B cell (primary cell): ENCODE results near the gene DCHS1. TPM values are rescaled to one million over a fixed set of nuclear protein-coding genes. Genes with fewer than 3 reads are reported as not detected.

Source experiments
- ATAC-seq: fragments of 200-7000 bp; cut with Tn5 transposase; one replicate; pipeline ENCODE4 v1.10.0; 2021; ENCODE audit warnings: low read depth, mild to moderate bottlenecking, moderate number of reproducible peaks, moderate library complexity
- CTCF ChIA-PET: fragments of 350-600 bp; sonication (Branson Sonifier 250); formaldehyde crosslinking; loops from one replicate; lab custom pipeline; 2021; ENCODE audit warnings: antibody characterized with exemption, inconsistent platforms; lab: Charles Lee
- POLR2A ChIA-PET: fragments of 350-600 bp; sonication (Branson Sonifier 250); formaldehyde crosslinking; loops from one replicate; lab custom pipeline; 2021; ENCODE audit warnings: antibody characterized with exemption; lab: Charles Lee
- DNase-seq: peaks from one replicate; pipeline ENCODE4 v3.0.0; 2013
- H2AFZ ChIP-seq: 2 replicates; pipeline ENCODE4 v1.6.1; 2012; ENCODE audit warnings: mild to moderate bottlenecking, low read depth, low read length; ENCODE audit not compliant: insufficient read depth, poor library complexity, severe bottlenecking
- H3K27ac ChIP-seq, 2 donors: 1 replicate in 1 of 2; 2 replicates in 1 of 2; pipeline ENCODE4 v1.5.1; 2012 to 2013; ENCODE audit warnings: low read length in 2 of 2, mild to moderate bottlenecking in 2 of 2, moderate library complexity in 1 of 2
- H3K27me3 ChIP-seq, 4 experiments: fragments of 200-600 bp in 1 of 4; sonication (generic) in 1 of 4; replicated peaks in 1 of 4; 1 replicate in 2 of 4; 2 replicates in 2 of 4; pipeline versions ENCODE4 v1.6.1 to v1.7.0; 2013 to 2016; ENCODE audit warnings: low read length in 3 of 4, mild to moderate bottlenecking in 2 of 4, mixed read lengths in 1 of 4, moderate library complexity in 1 of 4; ENCODE audit not compliant: insufficient read depth in 4 of 4, control insufficient read depth in 3 of 4; ENCODE audit errors: control extremely low read depth in 1 of 4
- H3K36me3 ChIP-seq, 2 experiments: replicated peaks in 1 of 2; 1 replicate in 1 of 2; 2 replicates in 1 of 2; pipeline versions ENCODE4 v1.6.1 to v1.7.1; 2013; ENCODE audit warnings: low read length in 1 of 2; ENCODE audit not compliant: insufficient read depth in 2 of 2, control insufficient read depth in 1 of 2; ENCODE audit errors: control extremely low read depth in 1 of 2, extremely low read depth in 1 of 2
- H3K4me1 ChIP-seq, 2 donors: fragments of 200-600 bp in 1 of 2; sonication (generic) in 1 of 2; 1 replicate in 1 of 2; 2 replicates in 1 of 2; pipeline versions ENCODE4 v1.5.1 to v1.6.1; 2013 to 2017; ENCODE audit warnings: low read length in 2 of 2; ENCODE audit not compliant: control insufficient read depth in 2 of 2, insufficient read depth in 2 of 2
- H3K4me2 ChIP-seq: replicated peaks from 2 replicates; pipeline ENCODE3; 2012; ENCODE audit warnings: mild to moderate bottlenecking, low read depth, low read length; ENCODE audit not compliant: poor library complexity, severe bottlenecking
- H3K4me3 ChIP-seq, 5 experiments: fragments of 200-600 bp in 1 of 5; sonication (generic) in 1 of 5; 1 replicate in 3 of 5; 2 replicates in 2 of 5; pipeline versions ENCODE4 v1.5.1 to v1.7.0; 2011 to 2016; ENCODE audit warnings: low read length in 4 of 5, mild to moderate bottlenecking in 4 of 5, low read depth in 2 of 5, control low read depth in 1 of 5, moderate library complexity in 1 of 5; ENCODE audit not compliant: insufficient read depth in 1 of 5; ENCODE audit errors: control extremely low read depth in 1 of 5, extremely low read depth in 1 of 5
- H3K79me2 ChIP-seq: fragments of 200-600 bp; sonication (generic); one replicate; pipeline ENCODE4 v1.6.0; 2016; ENCODE audit warnings: low read length; ENCODE audit not compliant: control insufficient read depth, insufficient read depth
- H3K9ac ChIP-seq: fragments of 200-600 bp; sonication (generic); 2 replicates; pipeline ENCODE4 v1.6.1; 2017; ENCODE audit warnings: mild to moderate bottlenecking, low read length, moderate library complexity
- H3K9me3 ChIP-seq, 3 donors: one replicate each; pipeline versions ENCODE4 v1.6.1 to v1.7.1; 2013; ENCODE audit warnings: low read length in 2 of 3; ENCODE audit not compliant: control insufficient read depth in 2 of 3, insufficient read depth in 1 of 3; ENCODE audit errors: control extremely low read depth in 1 of 3
- H4K20me1 ChIP-seq: 2 replicates; pipeline ENCODE4 v1.6.0; 2012; ENCODE audit warnings: mild to moderate bottlenecking, low read length; ENCODE audit not compliant: insufficient read depth, control insufficient read depth, poor library complexity, severe bottlenecking
- H3K27ac Mint-ChIP-seq: one replicate; pipeline ENCODE4 v1.8.0; 2021; ENCODE audit warnings: mixed read lengths
- H3K27me3 Mint-ChIP-seq: one replicate; pipeline ENCODE4 v1.8.0; 2021; ENCODE audit warnings: mixed read lengths
- H3K4me1 Mint-ChIP-seq: one replicate; pipeline ENCODE4 v1.8.0; 2021; ENCODE audit warnings: mixed read lengths
- H3K4me3 Mint-ChIP-seq: one replicate; pipeline ENCODE4 v1.8.0; 2021; ENCODE audit warnings: mixed read lengths
- H3K9me3 Mint-ChIP-seq: one replicate; pipeline ENCODE4 v1.8.0; 2022; ENCODE audit warnings: mixed read lengths; ENCODE audit not compliant: insufficient read depth
- EZH2 ChIP-seq: IDR thresholded peaks from 2 replicates; pipeline ENCODE4 v1.6.1; 2012; ENCODE audit warnings: borderline replicate concordance, low read depth, mild to moderate bottlenecking, moderate library complexity, low read length; ENCODE audit not compliant: insufficient read depth, poor library complexity, severe bottlenecking
- whole genome bisulfite sequencing: methylation state at CpG from one replicate; pipeline ENCODE4 v1.1.5; 2013; ENCODE audit warnings: missing lambda C conversion rate; ENCODE audit not compliant: insufficient coverage; 5-methylcytosine and 5-hydroxymethylcytosine counted together
- intact Hi-C: fragments of 100-400 bp; cut with micrococcal nuclease; formaldehyde crosslinking; loops from one replicate; pipeline ENCODE4 v1.10.0; 2022
- polyA minus RNA-seq: library from RNA; depleted of rRNA, polyadenylated mRNA; stranded (reverse); fragments of >200 nt; gene quantifications from 2 replicates; pipeline ENCODE4 v1.2.3, GENCODE V29; 2012
- polyA plus RNA-seq: library from polyadenylated mRNA; depleted of rRNA; stranded (reverse); fragments of >200 nt; gene quantifications from 2 replicates; pipeline ENCODE4 v1.2.3, GENCODE V29; 2012
- total RNA-seq, 2 donors: library from RNA; stranded (reverse); fragments of 120-200 nt in 1 of 2; gene quantifications; 1 replicate in 1 of 2; 2 replicates in 1 of 2; pipeline versions ENCODE4 v1.2.3 to v1.2.4, GENCODE V29; 2013 to 2022
- TF ChIP-seq, protein P1 (sequence below): fragments of 200-600 bp; IDR thresholded peaks from one replicate; pipeline ENCODE4 v1.8.0; 2022; ENCODE audit warnings: antibody characterized with exemption, mild to moderate bottlenecking

DCHS1 gene, protein sequence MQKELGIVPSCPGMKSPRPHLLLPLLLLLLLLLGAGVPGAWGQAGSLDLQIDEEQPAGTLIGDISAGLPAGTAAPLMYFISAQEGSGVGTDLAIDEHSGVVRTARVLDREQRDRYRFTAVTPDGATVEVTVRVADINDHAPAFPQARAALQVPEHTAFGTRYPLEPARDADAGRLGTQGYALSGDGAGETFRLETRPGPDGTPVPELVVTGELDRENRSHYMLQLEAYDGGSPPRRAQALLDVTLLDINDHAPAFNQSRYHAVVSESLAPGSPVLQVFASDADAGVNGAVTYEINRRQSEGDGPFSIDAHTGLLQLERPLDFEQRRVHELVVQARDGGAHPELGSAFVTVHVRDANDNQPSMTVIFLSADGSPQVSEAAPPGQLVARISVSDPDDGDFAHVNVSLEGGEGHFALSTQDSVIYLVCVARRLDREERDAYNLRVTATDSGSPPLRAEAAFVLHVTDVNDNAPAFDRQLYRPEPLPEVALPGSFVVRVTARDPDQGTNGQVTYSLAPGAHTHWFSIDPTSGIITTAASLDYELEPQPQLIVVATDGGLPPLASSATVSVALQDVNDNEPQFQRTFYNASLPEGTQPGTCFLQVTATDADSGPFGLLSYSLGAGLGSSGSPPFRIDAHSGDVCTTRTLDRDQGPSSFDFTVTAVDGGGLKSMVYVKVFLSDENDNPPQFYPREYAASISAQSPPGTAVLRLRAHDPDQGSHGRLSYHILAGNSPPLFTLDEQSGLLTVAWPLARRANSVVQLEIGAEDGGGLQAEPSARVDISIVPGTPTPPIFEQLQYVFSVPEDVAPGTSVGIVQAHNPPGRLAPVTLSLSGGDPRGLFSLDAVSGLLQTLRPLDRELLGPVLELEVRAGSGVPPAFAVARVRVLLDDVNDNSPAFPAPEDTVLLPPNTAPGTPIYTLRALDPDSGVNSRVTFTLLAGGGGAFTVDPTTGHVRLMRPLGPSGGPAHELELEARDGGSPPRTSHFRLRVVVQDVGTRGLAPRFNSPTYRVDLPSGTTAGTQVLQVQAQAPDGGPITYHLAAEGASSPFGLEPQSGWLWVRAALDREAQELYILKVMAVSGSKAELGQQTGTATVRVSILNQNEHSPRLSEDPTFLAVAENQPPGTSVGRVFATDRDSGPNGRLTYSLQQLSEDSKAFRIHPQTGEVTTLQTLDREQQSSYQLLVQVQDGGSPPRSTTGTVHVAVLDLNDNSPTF (N-terminal part only)
- 0.78 and 0.84 TPM in 2 replicates for total RNA-seq
- total RNA-seq (2013), result 1.2 TPM
- polyA plus RNA-seq, result 0.31 and 0.79 TPM in 2 replicates
- 1.1 and 2.8 TPM in 2 replicates for polyA minus RNA-seq

DNA sequence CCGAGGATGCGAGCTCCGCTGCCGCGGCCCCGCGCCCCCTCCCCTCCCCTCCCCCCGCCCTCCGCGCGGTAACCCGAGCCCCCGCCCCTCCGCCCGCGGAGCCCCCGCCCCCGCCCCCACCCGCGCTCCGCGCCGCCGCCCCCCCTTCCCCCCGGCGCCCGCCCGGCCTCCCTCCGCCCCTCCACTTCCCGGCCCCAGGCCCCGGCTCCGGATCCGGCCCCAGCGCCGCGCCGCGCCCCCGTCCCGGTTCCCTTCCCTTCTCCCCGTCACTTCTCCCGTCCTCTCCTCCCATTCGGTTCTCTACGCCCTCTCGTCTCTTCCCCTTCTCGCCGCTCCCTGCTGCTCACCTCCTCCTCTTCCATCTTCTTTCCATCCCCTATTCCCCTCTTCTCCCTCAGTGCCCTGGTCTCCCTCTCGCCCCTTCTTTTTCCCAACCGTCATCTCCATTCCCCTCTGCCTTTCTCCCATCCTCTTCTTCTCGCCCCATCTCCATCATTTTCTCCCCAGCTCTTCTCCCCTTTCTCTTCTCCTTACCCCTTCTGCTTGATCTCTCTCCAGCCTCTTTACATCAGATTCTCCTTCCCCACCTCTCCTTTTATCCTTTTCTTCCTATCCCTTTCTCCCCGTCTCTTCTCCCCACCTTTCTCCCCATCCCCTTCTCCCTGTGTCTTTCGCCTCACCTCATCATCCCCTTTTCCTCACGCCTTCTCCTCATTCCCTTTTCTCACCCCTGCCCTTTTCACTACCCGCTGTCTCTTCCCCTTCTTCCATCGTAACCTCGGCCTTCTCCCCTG lies at the start of gene DCHS1:
Gene DCHS1, minus strand, starts transcription at position 20 of the 794 bp plus-strand sequence. CDS start 14,196 bp downstream, outside the sequence.
- Histone ChIP-seq H3K4me1 (peaks cover 10 to 12% of the 10 kb centered on the region in 2 donors), H3K27me3 (peaks cover 0 to 19% (median 12%) of the 10 kb centered on the region in 4 experiments), H3K9ac (peak within 1 kb of the TSS; percentile 56), H3K9me3 (no peaks in the 10 kb centered on the region), H3K27ac (no peak within 1 kb of the TSS), H2AFZ (peak within 1 kb of the TSS; percentile 71), H4K20me1 (no peaks in the 10 kb centered on the region), H3K36me3 (no peaks in the 10 kb centered on the region), H3K4me3 (peak within 1 kb of the TSS in 4 of 5 experiments; percentile 24 to 57 (median 38)), H3K4me2 (peak within 1 kb of the TSS; percentile 82), H3K79me2 (no peaks in the 10 kb centered on the region)
- TF ChIP-seq, protein P1, sequence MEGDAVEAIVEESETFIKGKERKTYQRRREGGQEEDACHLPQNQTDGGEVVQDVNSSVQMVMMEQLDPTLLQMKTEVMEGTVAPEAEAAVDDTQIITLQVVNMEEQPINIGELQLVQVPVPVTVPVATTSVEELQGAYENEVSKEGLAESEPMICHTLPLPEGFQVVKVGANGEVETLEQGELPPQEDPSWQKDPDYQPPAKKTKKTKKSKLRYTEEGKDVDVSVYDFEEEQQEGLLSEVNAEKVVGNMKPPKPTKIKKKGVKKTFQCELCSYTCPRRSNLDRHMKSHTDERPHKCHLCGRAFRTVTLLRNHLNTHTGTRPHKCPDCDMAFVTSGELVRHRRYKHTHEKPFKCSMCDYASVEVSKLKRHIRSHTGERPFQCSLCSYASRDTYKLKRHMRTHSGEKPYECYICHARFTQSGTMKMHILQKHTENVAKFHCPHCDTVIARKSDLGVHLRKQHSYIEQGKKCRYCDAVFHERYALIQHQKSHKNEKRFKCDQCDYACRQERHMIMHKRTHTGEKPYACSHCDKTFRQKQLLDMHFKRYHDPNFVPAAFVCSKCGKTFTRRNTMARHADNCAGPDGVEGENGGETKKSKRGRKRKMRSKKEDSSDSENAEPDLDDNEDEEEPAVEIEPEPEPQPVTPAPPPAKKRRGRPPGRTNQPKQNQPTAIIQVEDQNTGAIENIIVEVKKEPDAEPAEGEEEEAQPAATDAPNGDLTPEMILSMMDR, result no peak
- TF ChIP-seq EZH2, result peak; percentile 42
- H3K9me3 Mint-ChIP-seq, result no peaks in the 10 kb centered on the region
- peaks cover 9% of the 10 kb centered on the region for H3K4me1 Mint-ChIP-seq
- peak within 1 kb of the TSS; percentile 72 for H3K4me3 Mint-ChIP-seq
- intact Hi-C loops, result no loop called here
- peaks cover 13% of the 10 kb centered on the region for H3K27me3 Mint-ChIP-seq
- POLR2A ChIA-PET, result interaction anchor here (0.6 kb wide), 1 partner anchor 51 kb away, joined by 4 read pairs; no protein-coding TSS in a partner anchor
- CTCF ChIA-PET, result interaction anchor here (1.8 to 2.5 kb wide), 2 partner anchors 11 to 44 kb away, joined by 6 to 14 read pairs; partner anchors contain the start of gene TAF10
- DNase-seq (peak; percentile 38), ATAC-seq (peak; percentile 29)
- peak within 1 kb of the TSS; percentile 72 for H3K27ac Mint-ChIP-seq
- 23% methylated on average over 14 of the region's 56 CpGs for WGBS
